BLaER1 treated with 17β-estradiol and CSF1 and Interleukin-3, amounts not matched to agents 10 nM and 100 nM (cell line): ENCODE results near the gene FGFR1OP2.

Source experiments
- H3K27ac ChIP-seq, 11 experiments: shearing (Covaris generic); formaldehyde crosslinking; 2 replicates each; pipeline ENCODE4 v1.8.1; 2022
- H3K27me3 ChIP-seq, 11 experiments: shearing (Covaris generic); formaldehyde crosslinking; 2 replicates each; pipeline ENCODE4 v1.8.1; 2022
- H3K36me3 ChIP-seq, 11 experiments: shearing (Covaris generic); formaldehyde crosslinking; 2 replicates each; pipeline ENCODE4 v1.8.1; 2022
- H3K4me1 ChIP-seq, 10 experiments: shearing (Covaris generic); formaldehyde crosslinking; 2 replicates each; pipeline ENCODE4 v1.8.1; 2022
- H3K4me2 ChIP-seq, 11 experiments: shearing (Covaris generic); formaldehyde crosslinking; 2 replicates each; pipeline ENCODE4 v1.8.1; 2022
- H3K4me3 ChIP-seq, 10 experiments: shearing (Covaris generic); formaldehyde crosslinking; 2 replicates each; pipeline ENCODE4 v1.8.1; 2022
- H3K9ac ChIP-seq, 11 experiments: shearing (Covaris generic); formaldehyde crosslinking; 2 replicates each; pipeline ENCODE4 v1.8.1; 2022
- H3K9me3 ChIP-seq, 11 experiments: shearing (Covaris generic); formaldehyde crosslinking; replicated peaks in 1 of 11; 2 replicates each; pipeline ENCODE4 v1.8.1; 2022
- H4K20me1 ChIP-seq, 11 experiments: shearing (Covaris generic); formaldehyde crosslinking; 2 replicates each; pipeline ENCODE4 v1.8.1; 2022
- Cebpa-rat ChIP-seq, 11 experiments: shearing (Covaris generic); IDR thresholded peaks; 2 replicates each; pipeline ENCODE4 v1.8.1; 2022

Gene FGFR1OP2

GRCh38 chr12:27012239-27012981, 74.1 kb downstream of the FGFR1OP2 start:
- H3K4me3 ChIP-seq = peak overlapping the region in 4 of 10 experiments; percentile 76 to 94 (median 80); a peak in 4 of 20 replicates
- H3K4me2 ChIP-seq = peak overlapping the region; percentile 71 to 93 (median 85)
- H3K27ac ChIP-seq = no peak overlapping the region
- H3K36me3 ChIP-seq = peaks cover 0 to 10% (median 0%) of the 10 kb centered on the region in 11 experiments; a peak in 2 of 22 replicates
- H3K9ac ChIP-seq = peak overlapping the region in 2 of 11 experiments; percentile 5 to 83; a peak in 3 of 22 replicates
- H3K27me3 ChIP-seq = no peaks in the 10 kb centered on the region
- H3K9me3 ChIP-seq = no peaks in the 10 kb centered on the region
- peaks cover 41 to 69% (median 60%) of the 10 kb centered on the region in 10 experiments for H3K4me1 ChIP-seq
- H4K20me1 ChIP-seq = peaks cover 0 to 33% (median 0%) of the 10 kb centered on the region in 11 experiments; a peak in 2 of 22 replicates
- TF ChIP-seq Cebpa-rat (IDR thresholded peaks at IDR 0.05) = no peak

DNA sequence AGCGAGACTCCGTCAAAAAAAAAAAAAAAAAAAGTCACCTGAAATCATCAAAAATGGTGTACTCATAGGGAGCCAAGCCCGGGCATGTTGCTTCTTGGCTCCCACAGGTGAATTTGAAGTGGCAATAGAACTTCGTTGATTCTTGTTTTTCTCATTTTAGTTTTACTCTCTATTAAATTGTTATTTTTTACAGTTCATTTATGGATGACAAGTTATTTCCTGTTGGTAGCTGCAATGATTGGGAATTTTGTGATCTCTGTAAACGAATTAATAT, 74.6 kb downstream of the FGFR1OP2 start:
- Histone ChIP-seq H3K27ac (peak overlapping the region in 2 of 11 experiments; percentile 81 to 90; a peak in 1 of 22 replicates), H3K36me3 (peaks cover 0 to 10% (median 0%) of the 10 kb centered on the region in 11 experiments; a peak in 2 of 22 replicates), H3K4me2 (peak overlapping the region; percentile 71 to 93 (median 85)), H3K9me3 (no peaks in the 10 kb centered on the region), H4K20me1 (peaks cover 0 to 27% (median 0%) of the 10 kb centered on the region in 11 experiments; a peak in 2 of 22 replicates), H3K27me3 (no peaks in the 10 kb centered on the region), H3K4me1 (peaks cover 41 to 64% (median 59%) of the 10 kb centered on the region in 10 experiments), H3K9ac (peak overlapping the region in 10 of 11 experiments; percentile 75 to 85 (median 82); a peak in 14 of 22 replicates), H3K4me3 (peak overlapping the region; percentile 76 to 97 (median 90); a peak in 19 of 20 replicates)
- no peak for TF ChIP-seq Cebpa-rat (IDR thresholded peaks at IDR 0.05)

DNA sequence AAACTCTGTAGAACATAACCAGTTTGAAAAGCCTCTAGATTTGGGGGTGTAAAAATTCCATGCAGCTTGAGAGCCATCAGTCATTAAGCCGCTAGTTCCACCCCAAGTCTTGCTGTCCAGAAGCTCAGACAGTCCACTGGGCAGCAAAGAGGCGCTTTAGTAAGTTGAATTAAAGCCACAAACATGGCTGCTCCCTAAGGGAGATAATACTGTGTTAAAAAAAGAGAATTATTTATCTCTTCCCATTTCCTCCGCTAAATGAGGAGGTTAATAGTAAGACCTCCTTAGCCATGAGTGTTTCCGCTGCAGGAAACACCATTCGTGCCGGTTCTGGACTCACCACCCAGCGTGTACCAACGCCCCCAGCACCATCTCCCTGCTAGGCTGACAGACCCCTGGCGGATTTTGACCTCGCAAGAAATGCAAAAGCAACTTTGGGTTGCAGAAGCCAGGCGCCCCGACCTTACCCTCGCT, 75.4 kb downstream of the FGFR1OP2 start:
- TF ChIP-seq Cebpa-rat (IDR thresholded peaks at IDR 0.05) = no peak
- peak overlapping the region; percentile 71 to 93 (median 85) for H3K4me2 ChIP-seq
- peaks cover 41 to 61% (median 54%) of the 10 kb centered on the region in 10 experiments for H3K4me1 ChIP-seq
- H3K9me3 ChIP-seq = no peaks in the 10 kb centered on the region
- H3K9ac ChIP-seq = peak overlapping the region; percentile 75 to 85 (median 82)
- H4K20me1 ChIP-seq = peaks cover 0 to 22% (median 0%) of the 10 kb centered on the region in 11 experiments; a peak in 2 of 22 replicates
- peak overlapping the region; percentile 76 to 97 (median 90) for H3K4me3 ChIP-seq
- H3K36me3 ChIP-seq = peaks cover 0 to 10% (median 0%) of the 10 kb centered on the region in 11 experiments; a peak in 2 of 22 replicates
- H3K27ac ChIP-seq = peak overlapping the region; percentile 23 to 91 (median 86); a peak in 21 of 22 replicates
- H3K27me3 ChIP-seq = no peaks in the 10 kb centered on the region

DNA sequence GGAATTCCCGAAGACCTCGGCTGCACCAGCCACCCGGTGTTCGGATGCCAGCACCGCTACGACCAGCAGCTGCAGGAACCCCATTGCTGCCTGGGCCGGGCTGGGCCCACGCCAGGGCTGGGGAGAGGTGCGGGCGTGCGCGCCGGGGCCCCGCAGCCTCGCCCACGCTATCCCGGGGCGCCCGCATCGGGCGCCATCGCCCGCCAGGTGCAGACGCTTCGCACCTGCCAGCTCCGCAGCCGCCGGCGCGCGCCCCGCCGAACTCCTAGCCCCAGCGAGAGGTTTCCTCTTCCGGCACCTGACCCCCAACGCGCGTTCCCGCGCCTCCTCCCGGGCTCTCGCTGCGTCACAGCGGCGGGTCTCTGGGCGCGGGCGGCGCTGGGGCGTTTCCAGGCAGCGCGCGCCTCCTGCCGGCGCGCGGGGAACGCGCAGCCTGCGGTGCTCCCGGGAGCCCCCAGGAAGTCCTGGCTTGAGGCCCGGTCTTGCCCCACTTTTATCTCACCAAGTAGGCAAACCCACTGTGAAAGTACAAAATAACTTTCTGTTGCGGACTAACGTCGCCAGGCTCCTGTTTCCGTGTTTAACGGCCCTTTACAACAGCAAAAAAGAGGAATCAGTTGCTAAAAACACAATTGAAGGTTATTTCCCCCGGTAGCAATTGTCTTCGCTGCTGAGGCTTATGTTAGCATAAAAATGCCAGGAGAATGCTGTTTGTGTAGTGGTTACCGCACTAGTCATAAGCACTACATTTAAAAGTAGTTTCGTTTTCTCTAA, 76.0 kb downstream of the FGFR1OP2 start, which contains the start of gene TM7SF3:
Gene TM7SF3 (minus strand): TSS at position 300 of the 774 bp plus-strand sequence. CDS start 216 bp downstream, at position 84.
- Histone ChIP-seq H3K9ac (peak within 1 kb of the TSS; percentile 75 to 85 (median 82)), H4K20me1 (peaks cover 0 to 20% (median 0%) of the 10 kb centered on the region in 11 experiments; a peak in 2 of 22 replicates), H3K9me3 (no peaks in the 10 kb centered on the region), H3K4me2 (peak within 1 kb of the TSS; percentile 81 to 93 (median 87)), H3K27ac (peak within 1 kb of the TSS; percentile 81 to 91 (median 86)), H3K4me3 (peak within 1 kb of the TSS; percentile 76 to 97 (median 90)), H3K27me3 (no peaks in the 10 kb centered on the region), H3K36me3 (peaks cover 0 to 10% (median 0%) of the 10 kb centered on the region in 11 experiments; a peak in 2 of 22 replicates), H3K4me1 (peaks cover 41 to 61% (median 54%) of the 10 kb centered on the region in 10 experiments)
- 0 out of 22 replicates have a peak, but pooled peaks of 1 of the 11 experiments have one; percentile 7 for TF ChIP-seq Cebpa-rat (IDR thresholded peaks at IDR 0.05)

DNA sequence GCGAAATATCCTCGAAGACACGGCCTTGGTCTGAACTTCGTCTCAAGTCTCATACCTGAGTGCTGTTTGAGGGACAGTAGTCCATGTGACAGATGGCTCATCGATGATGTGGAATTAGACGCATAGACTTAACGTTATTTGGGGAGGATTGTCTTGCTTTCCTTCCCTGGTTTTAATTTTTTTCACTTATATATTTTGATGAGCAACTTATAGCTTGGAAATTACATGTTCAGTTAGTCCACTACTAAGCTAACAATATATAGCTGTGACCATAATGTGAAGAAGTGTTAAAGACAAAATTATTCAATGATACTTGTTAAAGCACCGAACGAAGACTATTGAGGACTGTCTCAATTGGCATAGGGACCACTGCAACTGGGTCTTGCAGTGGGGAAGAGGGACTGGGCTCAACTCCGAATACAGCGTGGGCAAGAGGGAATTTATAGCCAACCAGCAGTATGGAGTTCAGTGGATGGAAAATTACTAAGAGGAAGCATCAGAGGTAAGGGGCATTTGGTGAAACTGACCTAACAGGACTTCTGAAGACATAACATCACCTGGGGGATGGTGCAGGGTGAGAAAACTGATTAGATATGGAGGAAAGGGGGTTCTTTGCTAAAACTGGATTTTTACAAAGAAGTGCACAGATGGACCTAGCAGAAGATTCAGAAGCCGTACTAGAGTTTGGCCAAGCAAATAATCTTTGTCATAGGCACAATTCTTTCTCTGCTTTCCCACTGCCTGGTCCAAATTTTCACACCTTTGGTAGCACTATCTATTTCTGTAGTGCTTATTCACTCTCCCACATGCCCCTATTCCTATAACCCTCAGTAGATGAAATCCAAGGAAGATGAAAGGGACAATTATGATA, 76.8 kb downstream of the FGFR1OP2 start:
- Histone ChIP-seq H3K36me3 (peaks cover 0 to 10% (median 0%) of the 10 kb centered on the region in 11 experiments; a peak in 2 of 22 replicates), H3K4me1 (peaks cover 33 to 54% (median 47%) of the 10 kb centered on the region in 10 experiments), H3K27me3 (no peaks in the 10 kb centered on the region), H3K9ac (peak overlapping the region; percentile 75 to 85 (median 82)), H3K9me3 (no peaks in the 10 kb centered on the region), H3K4me2 (peak overlapping the region; percentile 71 to 93 (median 83)), H4K20me1 (peaks cover 0 to 13% (median 0%) of the 10 kb centered on the region in 11 experiments; a peak in 2 of 22 replicates), H3K4me3 (peak overlapping the region; percentile 76 to 97 (median 90)), H3K27ac (peak overlapping the region; percentile 81 to 91 (median 86))
- no peak for TF ChIP-seq Cebpa-rat (IDR thresholded peaks at IDR 0.05)

GRCh38 chr12:27015730-27016076, 77.4 kb downstream of the FGFR1OP2 start:
- Histone ChIP-seq H3K27me3 (no peaks in the 10 kb centered on the region), H3K36me3 (peaks cover 0 to 8% (median 0%) of the 10 kb centered on the region in 11 experiments; a peak in 2 of 22 replicates), H3K9ac (peak overlapping the region in 2 of 11 experiments; percentile 75 to 84; a peak in 3 of 22 replicates), H3K9me3 (no peaks in the 10 kb centered on the region), H3K4me2 (peak overlapping the region; percentile 71 to 93 (median 83); a peak in 20 of 22 replicates), H3K4me1 (peaks cover 30 to 48% (median 41%) of the 10 kb centered on the region in 10 experiments), H4K20me1 (peaks cover 0 to 8% (median 0%) of the 10 kb centered on the region in 11 experiments; a peak in 2 of 22 replicates), H3K27ac (peak overlapping the region in 4 of 11 experiments; percentile 84 to 91 (median 89); a peak in 7 of 22 replicates), H3K4me3 (no peak overlapping the region)
- TF ChIP-seq Cebpa-rat (IDR thresholded peaks at IDR 0.05) = no peak
